Diencephalon (tissue), 1 donor: ENCODE results near the gene CHMP2A. TPM values are rescaled to one million over a fixed set of nuclear protein-coding genes. Genes with fewer than 3 reads are reported as not detected.

Experiments
- small RNA-seq: library from RNA; depleted of rRNA; stranded (forward); fragments of <200 nt; gene quantifications from one replicate; pipeline ENCODE3, GENCODE V24; 2014
- total RNA-seq: library from RNA; depleted of rRNA; stranded (reverse); fragments of >200 nt; gene quantifications from one replicate; pipeline ENCODE4 v1.2.3, GENCODE V29; 2014

The CHMP2A gene
- 68.5 TPM for total RNA-seq

DNA sequence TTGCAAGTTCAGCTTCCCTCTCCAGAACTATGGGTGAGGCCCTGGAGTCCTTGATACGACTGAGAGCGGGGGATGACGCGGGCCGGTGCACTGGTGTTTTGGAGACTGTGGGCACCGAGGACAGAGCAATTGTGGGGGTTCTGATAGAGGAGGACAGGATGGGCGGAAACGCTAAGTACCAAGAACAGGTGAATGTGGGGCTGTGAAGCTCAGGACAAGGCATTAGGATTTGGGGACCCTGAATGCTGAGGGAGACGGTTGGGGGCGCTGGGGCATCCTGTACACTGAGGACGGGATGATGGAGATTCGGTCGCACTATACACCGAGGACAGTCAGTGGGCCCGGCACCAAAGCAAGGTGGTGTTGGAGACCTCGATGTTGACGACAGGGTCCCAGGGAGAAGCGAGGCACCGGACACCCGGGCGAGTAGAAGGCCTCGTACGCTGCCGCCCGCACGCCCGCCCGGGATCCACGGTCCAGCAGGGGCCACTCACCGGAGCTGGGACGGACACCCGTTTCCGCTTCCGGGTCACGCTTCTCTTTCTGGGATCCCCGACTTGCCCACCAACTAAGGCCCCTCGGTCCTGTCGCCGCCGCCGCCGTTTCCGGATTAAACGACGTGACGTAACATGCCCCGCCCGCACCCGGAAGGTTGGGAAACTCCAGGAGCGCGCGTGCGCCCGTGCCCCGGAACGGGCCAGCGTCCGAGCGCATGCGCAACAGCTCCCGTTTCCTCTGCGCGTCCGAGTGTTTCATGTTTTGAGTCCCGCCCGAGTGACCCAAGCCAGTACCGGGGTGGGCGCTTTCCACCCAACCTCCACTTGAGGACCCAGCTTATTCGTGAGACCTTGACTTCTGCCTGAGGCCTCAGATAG, at the start of gene CHMP2A:
Gene CHMP2A (minus strand): TSS at position 612 of the 875 bp plus-strand sequence. CDS start 893 bp downstream, outside the sequence.

GRCh38 chr19:58572818-58573657, 18.1 kb upstream of the CHMP2A start, which contains the start of gene MZF1:
Gene MZF1, minus strand, starts transcription at chr19:58573335. Its CDS starts 1,946 bp downstream, at chr19:58571389.

DNA sequence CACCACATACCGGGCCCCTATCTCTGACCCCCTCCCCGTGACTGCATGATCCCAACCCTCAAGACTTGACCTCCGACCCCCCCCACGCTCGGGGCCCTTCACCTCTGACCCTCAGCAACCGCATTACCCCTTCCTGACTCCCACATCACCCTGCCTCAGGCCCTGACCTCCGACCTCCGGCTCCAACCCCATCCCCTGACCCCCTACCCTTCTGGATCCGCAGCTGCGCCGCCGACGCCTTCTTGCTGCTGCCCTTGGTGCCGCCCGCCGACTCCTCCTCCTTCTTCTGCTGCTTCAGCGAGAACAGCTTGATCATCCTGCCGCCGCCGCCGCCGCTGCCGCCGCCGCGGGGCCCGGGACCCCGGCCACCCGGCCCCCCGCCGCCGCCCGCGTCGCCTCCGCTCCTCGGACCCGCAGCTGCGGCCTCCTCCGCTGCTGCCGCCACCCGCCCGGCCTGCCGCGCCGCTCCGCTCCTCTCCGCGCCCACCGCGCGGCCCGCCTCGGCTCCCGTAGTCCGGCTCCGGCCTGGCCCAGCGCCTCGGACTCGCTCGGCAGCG, 3.2 kb upstream of the CHMP2A start, which contains the start of gene UBE2M:
Gene UBE2M (minus strand): TSS at position 546 of the 557 bp plus-strand sequence. CDS start 230 bp downstream, at position 316.

DNA sequence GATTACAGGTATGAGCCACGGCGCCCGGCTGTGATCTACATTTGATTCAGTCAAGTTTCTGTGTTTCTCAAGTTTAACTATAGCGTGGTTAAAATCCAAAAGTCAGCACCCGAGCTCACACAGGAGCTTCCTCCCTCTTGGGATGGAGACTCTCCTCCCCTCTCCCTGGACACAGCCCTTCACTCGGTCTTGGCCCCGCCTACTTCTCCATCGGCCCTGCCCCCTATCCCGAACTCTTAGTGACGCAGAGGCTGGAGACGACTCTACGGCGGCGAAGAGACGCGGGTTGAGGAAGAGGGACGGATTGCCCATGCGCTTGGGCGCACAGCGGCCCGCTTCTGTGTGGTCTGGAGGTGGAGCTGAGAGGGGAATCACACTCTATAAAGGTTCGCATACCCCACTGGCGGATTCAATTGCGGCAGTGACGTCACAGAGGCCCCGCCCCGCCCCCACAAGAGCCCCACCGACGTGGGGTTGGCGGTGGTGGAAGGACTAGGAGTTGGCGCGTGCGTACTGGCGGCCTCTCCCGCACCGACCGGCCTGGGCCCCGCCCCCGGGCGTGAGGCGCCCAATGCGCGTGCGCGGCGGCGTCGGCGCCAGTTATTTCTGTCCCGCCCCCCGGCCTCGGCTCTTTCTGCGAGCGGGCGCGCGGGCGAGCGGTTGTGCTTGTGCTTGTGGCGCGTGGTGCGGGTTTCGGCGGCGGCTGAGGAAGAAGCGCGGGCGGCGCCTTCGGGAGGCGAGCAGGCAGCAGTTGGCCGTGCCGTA, 10.9 kb downstream of the CHMP2A start, which contains the start of gene TRIM28:
Gene TRIM28 (plus strand): TSS at position 239 of the 765 bp plus-strand sequence. CDS start 694 bp downstream, outside the sequence.

GRCh38 chr19:58519355-58520256, 35.3 kb downstream of the CHMP2A start, which contains the start of gene ZBTB45:
Gene ZBTB45, minus strand, starts transcription at chr19:58519810. Its CDS starts 2,137 bp downstream, at chr19:58517673.

DNA sequence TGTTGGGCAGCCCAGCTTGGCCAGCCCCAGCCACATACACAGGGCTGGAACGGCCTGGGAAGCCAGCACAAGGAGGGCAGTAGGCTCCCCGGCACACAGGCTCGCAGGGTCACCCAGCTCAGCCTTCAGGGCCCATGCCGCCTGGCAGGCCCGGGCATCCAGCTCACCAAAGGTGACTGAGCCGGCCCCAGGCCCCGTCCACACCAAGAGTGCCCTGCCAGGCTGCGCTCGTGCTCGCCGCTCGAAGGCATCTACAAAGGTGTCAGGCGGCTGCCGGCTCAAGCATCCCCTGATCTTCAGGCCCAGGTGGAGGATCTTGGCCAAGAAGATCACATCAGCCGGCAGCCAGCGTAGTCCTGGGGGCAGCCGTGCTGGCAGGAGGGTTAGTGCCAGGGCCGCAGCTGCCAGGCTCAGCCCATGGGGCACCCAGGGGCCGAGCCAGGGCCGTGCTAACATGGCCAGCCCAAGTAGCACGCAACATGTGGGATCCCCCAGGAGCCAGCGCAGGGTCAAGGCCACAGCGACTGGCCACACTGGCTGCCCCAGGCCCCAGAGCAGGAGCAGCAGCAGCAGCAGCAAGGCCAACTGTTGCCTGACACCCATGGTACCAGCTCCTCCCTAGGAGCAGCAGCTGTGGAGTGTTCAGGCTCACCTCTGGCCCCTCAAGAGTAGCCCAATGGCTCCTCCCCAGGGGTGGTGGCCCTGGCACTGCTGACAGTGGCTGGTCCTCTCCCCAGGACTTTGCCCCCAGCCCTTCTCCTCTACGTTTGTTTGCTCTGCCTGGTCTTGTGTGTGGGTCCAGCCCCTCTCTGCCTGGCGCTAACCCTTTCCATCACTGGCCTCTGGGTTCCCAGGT, 43.3 kb downstream of the CHMP2A start, which contains the start of gene SLC27A5:
Gene SLC27A5 (minus strand): TSS at position 640 of the 856 bp plus-strand sequence. CDS start 37 bp downstream, at position 603.

Small RNA genes lying within 50 kb of the gene (small RNA-seq; reads per million reads assigned to genes)
- 0.26 reads per million, percentile 9 among the genes with 10 or more reads in this experiment for gene MIR6807
- gene RN7SL525P = not detected

Other genes with a start within 250 kb of the CHMP2A start
- 27.9 TPM for gene ERVK3-1, start 249.7 kb downstream of the CHMP2A start, total RNA-seq
- 2.5 TPM for gene ZSCAN22, start 228.1 kb downstream of the CHMP2A start, total RNA-seq
- 1.2 TPM for gene A1BG, start 201.6 kb downstream of the CHMP2A start, total RNA-seq
- gene ZNF497, start 192.4 kb downstream of the CHMP2A start, total RNA-seq = 6.2 TPM
- 1.2 TPM for gene ZNF837, start 174.1 kb downstream of the CHMP2A start, total RNA-seq
- gene RPS5, start 167.8 kb downstream of the CHMP2A start, total RNA-seq = 1,092 TPM
- not detected for gene RNF225, start 159.4 kb downstream of the CHMP2A start, total RNA-seq
- 21.0 TPM for gene ZNF584, start 146.5 kb downstream of the CHMP2A start, total RNA-seq
- 14.1 TPM for gene ZNF132, start 115.0 kb downstream of the CHMP2A start, total RNA-seq
- 17.5 TPM for gene ZNF324B, start 103.5 kb downstream of the CHMP2A start, total RNA-seq
- gene ZNF324, start 88.0 kb downstream of the CHMP2A start, total RNA-seq = 23.3 TPM
- gene ZNF446, start 78.8 kb downstream of the CHMP2A start, total RNA-seq = 8.8 TPM
- 9.5 TPM for gene SLC27A5, start 43.1 kb downstream of the CHMP2A start, total RNA-seq
- gene ZBTB45, start 35.3 kb downstream of the CHMP2A start, total RNA-seq = 8.8 TPM
- gene TRIM28, start 11.0 kb downstream of the CHMP2A start, total RNA-seq = 233 TPM
- 75.2 TPM for gene UBE2M, start 3.5 kb upstream of the CHMP2A start, total RNA-seq
- gene MZF1, start 18.2 kb upstream of the CHMP2A start, total RNA-seq = 15.9 TPM